Left lung (tissue), 10 donors: ENCODE results near the gene LIMK2. TPM values are rescaled to one million over a fixed set of nuclear protein-coding genes. Genes with fewer than 3 reads are reported as not detected.
A peak's percentile ranks its signal among the peaks of the same experiment; 100 is the strongest.

Experiments
- ATAC-seq: fragments of 200-7000 bp; cut with Tn5 transposase; one replicate; pipeline ENCODE4 v1.9.1; 2020; ENCODE audit warnings: moderate library complexity
- DNase-seq, 4 donors: peaks; one replicate each; pipeline ENCODE4 v3.0.0-alpha.2; 2013 to 2020
- H3K27ac ChIP-seq, 2 donors: fragments of 200-600 bp; sonication (generic) in 1 of 2; one replicate each; pipeline versions ENCODE4 v1.5.0 to v1.8.0; 2020 to 2021
- H3K27me3 ChIP-seq, 2 donors: fragments of 200-600 bp; sonication (generic) in 1 of 2; one replicate each; pipeline versions ENCODE4 v1.5.0 to v1.8.0; 2020 to 2021
- H3K36me3 ChIP-seq, 2 donors: fragments of 200-600 bp; sonication (generic) in 1 of 2; one replicate each; pipeline versions ENCODE4 v1.5.0 to v1.8.0; 2020 to 2021
- H3K4me1 ChIP-seq, 2 donors: fragments of 200-600 bp; one replicate each; pipeline ENCODE4 v1.8.0; 2021
- H3K4me3 ChIP-seq, 2 donors: fragments of 200-600 bp; sonication (generic) in 1 of 2; one replicate each; pipeline versions ENCODE4 v1.5.0 to v1.8.0; 2020 to 2021; ENCODE audit warnings: mild to moderate bottlenecking in 1 of 2
- H3K9me3 ChIP-seq, 2 donors: fragments of 200-600 bp; sonication (generic) in 1 of 2; one replicate each; pipeline versions ENCODE4 v1.5.0 to v1.8.0; 2020 to 2021
- intact Hi-C, 2 donors: fragments of 100-400 bp; cut with DNase I; formaldehyde crosslinking; loops; one replicate each; pipeline versions ENCODE4 v1.11.2 to v1.14.2; 2022
- polyA plus RNA-seq, 6 donors: library from polyadenylated mRNA; unstranded; fragments of 120-200 nt; gene quantifications; one replicate each; pipeline ENCODE4 v1.2.1, GENCODE V29; 2013; ENCODE audit not compliant: insufficient read length in 6 of 6
- total RNA-seq, 2 donors: library from RNA; stranded (reverse); fragmentation: NEBNext Ultra II Directional; extraction: Animal tissue kit (Norgen Biotek cat#: 25700); gene quantifications; one replicate each; pipeline ENCODE4 v1.2.1, GENCODE V29; 2021
- TF ChIP-seq, protein P1 (sequence below), 2 donors: fragments of 200-600 bp; sonication (generic) in 1 of 2; IDR thresholded peaks; one replicate each; pipeline versions ENCODE4 v1.5.0 to v1.8.0; 2021; ENCODE audit warnings: antibody characterized with exemption in 2 of 2
- donor health status: DM: no; HTN: yes; CAD: no.
- donor health status: DM: no; HTN: no; CAD: no.

The LIMK2 gene
- total and polyA plus RNA-seq, 8 donors, result 47.4 to 87.6 (median 53.6) TPM

DNA sequence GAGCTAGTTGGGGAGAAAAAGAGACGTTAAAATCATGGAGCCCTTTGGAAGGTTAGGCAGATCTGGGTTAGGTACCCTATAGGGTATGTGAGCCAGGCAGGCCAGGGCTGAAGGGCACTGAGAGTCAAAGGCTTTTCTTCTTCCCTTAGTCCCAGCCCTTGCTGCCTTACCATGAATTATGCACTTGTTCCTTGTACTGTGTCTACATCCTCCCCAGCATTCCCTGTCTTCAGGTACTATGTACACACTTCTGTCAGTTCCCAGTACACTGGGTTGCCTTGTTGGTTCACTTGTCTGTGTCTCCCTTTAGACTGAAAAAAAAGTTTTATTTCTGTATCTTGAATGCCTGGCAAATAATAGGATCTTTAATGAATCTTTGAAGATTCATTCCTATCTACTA, 35.2 kb upstream of the LIMK2 start:
- ATAC-seq, result peak; percentile 57

DNA sequence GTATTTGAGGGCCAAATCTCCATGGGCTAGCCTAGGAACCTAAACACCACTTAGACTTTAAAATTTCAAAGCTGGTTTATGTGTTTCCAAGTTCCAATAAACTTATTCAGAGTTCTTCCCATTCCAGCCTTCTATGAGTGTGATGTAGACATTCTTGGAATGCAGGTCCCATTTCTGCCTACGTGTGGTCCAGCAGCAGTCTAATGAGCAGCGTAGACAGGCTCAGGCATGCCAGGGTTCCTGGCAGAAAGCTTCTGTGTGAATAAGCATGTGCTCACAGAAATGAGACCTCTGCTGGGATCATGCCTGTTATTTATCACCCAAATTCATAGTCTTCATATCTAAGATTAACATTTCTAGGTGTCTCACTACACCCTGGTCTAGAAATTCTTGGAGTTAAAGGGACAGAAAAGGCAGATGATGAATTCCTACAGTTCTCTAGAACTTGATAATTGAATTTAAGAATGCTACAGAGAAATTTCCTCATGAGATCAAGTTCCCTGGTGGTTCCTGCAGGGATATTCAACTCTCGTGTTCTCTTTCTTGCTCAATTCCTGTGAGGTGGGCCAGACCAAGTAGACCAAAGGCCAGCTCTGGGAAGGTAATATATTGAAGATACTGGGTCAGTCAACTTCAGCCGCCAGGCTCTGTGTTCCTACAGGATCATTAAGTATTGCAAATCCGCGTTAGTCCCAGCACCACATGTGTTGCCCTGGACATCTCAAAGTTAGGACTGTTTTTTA, 34.5 kb upstream of the LIMK2 start:
- H3K27ac ChIP-seq, result no peak overlapping the region
- TF ChIP-seq, protein P1, sequence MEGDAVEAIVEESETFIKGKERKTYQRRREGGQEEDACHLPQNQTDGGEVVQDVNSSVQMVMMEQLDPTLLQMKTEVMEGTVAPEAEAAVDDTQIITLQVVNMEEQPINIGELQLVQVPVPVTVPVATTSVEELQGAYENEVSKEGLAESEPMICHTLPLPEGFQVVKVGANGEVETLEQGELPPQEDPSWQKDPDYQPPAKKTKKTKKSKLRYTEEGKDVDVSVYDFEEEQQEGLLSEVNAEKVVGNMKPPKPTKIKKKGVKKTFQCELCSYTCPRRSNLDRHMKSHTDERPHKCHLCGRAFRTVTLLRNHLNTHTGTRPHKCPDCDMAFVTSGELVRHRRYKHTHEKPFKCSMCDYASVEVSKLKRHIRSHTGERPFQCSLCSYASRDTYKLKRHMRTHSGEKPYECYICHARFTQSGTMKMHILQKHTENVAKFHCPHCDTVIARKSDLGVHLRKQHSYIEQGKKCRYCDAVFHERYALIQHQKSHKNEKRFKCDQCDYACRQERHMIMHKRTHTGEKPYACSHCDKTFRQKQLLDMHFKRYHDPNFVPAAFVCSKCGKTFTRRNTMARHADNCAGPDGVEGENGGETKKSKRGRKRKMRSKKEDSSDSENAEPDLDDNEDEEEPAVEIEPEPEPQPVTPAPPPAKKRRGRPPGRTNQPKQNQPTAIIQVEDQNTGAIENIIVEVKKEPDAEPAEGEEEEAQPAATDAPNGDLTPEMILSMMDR (IDR thresholded peaks at IDR 0.05), result no peak
- DNase-seq, result no peak
- H3K9me3 ChIP-seq, result peaks cover 0 to 1% of the 10 kb centered on the region in 2 donors
- peaks cover 0 to 26% of the 10 kb centered on the region in 2 donors for H3K36me3 ChIP-seq
- intact Hi-C loops, result no loop called here
- H3K4me3 ChIP-seq, result no peak overlapping the region
- peaks cover 0 to 14% of the 10 kb centered on the region in 2 donors for H3K4me1 ChIP-seq
- H3K27me3 ChIP-seq, result no peaks in the 10 kb centered on the region
- ATAC-seq, result peak; percentile 54

More for the DNA sequence above, 35.2 kb upstream of the LIMK2 start:
- no peaks in the 10 kb centered on the region for H3K27me3 ChIP-seq
- no peak for DNase-seq
- H3K4me3 ChIP-seq, result no peak overlapping the region
- peaks cover 0 to 20% of the 10 kb centered on the region in 2 donors for H3K36me3 ChIP-seq
- intact Hi-C loops, result no loop called here
- TF ChIP-seq, protein P1 (IDR thresholded peaks at IDR 0.05), result no peak
- H3K27ac ChIP-seq, result no peak overlapping the region
- H3K4me1 ChIP-seq, result peaks cover 0 to 21% of the 10 kb centered on the region in 2 donors
- peaks cover 0 to 1% of the 10 kb centered on the region in 2 donors for H3K9me3 ChIP-seq

DNA sequence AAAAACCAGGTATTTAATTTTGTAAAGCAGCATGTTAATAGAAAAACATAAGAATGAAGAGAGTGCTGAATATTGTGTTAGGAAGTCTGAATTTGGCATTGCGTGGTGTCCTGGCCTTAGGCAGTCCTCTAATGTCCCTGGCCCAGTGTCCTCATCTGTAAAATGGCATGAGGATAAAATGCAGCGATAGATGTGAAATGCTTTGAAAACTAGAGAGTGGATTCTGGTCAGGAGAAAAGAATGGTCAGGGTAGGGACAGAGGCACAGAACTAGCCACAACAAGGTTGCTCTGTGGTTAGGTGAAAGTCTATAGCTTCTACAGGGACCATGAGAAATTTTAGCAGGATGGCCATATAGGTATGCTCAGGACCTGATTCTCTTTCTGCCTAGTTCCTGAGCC, 33.2 kb upstream of the LIMK2 start:
- TF ChIP-seq, protein P1 (IDR thresholded peaks at IDR 0.05), result no peak
- intact Hi-C loops, result no loop called here
- Histone ChIP-seq H3K9me3 (peaks cover 0 to 1% of the 10 kb centered on the region in 2 donors), H3K36me3 (peaks cover 0 to 37% of the 10 kb centered on the region in 2 donors), H3K4me3 (no peak overlapping the region), H3K4me1 (peaks cover 0 to 4% of the 10 kb centered on the region in 2 donors), H3K27ac (no peak overlapping the region), H3K27me3 (no peaks in the 10 kb centered on the region)
- ATAC-seq (no peak), DNase-seq (no peak)

DNA sequence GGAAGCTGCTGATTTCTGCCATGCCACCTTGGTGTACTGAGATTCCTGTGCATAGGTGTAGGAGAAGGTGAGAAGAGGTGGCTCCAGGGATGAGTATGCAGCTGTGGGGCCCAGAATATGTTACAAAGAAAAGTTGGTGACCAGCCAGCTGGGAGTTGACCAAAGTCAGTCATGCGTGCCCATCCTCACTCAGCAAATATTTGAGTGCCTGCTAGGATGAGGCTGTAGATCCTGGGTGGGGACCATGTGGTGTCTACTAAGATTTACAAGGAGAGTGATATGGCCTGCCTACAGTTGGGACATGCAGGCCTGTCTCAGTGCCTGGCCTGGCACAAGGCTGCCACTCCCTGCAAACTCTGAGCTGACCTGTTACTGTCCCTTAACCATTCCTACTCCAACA, 32.8 kb upstream of the LIMK2 start:
- intact Hi-C loops, result no loop called here

DNA sequence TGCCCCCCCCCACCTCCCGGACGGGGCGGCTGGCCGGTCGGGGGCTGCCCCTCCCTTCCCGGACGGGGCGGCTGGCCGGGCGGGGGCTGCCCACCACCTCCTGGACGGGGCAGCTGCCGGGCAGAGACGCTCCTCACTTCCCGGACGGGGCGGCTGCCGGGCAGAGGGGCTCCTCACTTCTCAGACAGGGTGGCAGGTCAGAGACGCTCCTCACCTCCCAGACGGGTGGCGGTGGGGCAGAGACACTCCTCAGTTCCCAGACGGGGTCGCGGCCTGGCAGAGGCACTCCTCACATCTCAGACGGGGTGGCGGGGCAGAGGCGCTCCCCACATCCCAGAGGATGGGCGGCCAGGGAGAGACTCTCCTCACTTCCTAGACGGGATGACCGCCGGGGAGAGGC, 28.1 kb upstream of the LIMK2 start:
- intact Hi-C loops, result no loop called here
- Histone ChIP-seq H3K36me3 (peaks cover 0 to 38% of the 10 kb centered on the region in 2 donors), H3K27me3 (no peaks in the 10 kb centered on the region), H3K27ac (no peak overlapping the region), H3K4me1 (no peaks in the 10 kb centered on the region), H3K4me3 (no peak overlapping the region), H3K9me3 (peaks cover 0 to 1% of the 10 kb centered on the region in 2 donors)
- ATAC-seq (no peak), DNase-seq (no peak)
- TF ChIP-seq, protein P1 (IDR thresholded peaks at IDR 0.05), result no peak

More for the DNA sequence above, 32.8 kb upstream of the LIMK2 start:
- no peaks in the 10 kb centered on the region for H3K4me1 ChIP-seq
- peaks cover 0 to 1% of the 10 kb centered on the region in 2 donors for H3K9me3 ChIP-seq
- TF ChIP-seq, protein P1 (IDR thresholded peaks at IDR 0.05), result no peak
- H3K27me3 ChIP-seq, result no peaks in the 10 kb centered on the region
- H3K4me3 ChIP-seq, result no peak overlapping the region
- H3K27ac ChIP-seq, result no peak overlapping the region
- peaks cover 0 to 37% of the 10 kb centered on the region in 2 donors for H3K36me3 ChIP-seq
- DNase-seq (no peak), ATAC-seq (no peak)
